ENCODE measurements around the gene TTYH3. TPM values are rescaled to one million over a fixed set of nuclear protein-coding genes. Genes with fewer than 3 reads are reported as not detected.

TTYH3 gene
- total and polyA plus RNA-seq, 2 donors = 4.4 to 20.4 TPM

DNA sequence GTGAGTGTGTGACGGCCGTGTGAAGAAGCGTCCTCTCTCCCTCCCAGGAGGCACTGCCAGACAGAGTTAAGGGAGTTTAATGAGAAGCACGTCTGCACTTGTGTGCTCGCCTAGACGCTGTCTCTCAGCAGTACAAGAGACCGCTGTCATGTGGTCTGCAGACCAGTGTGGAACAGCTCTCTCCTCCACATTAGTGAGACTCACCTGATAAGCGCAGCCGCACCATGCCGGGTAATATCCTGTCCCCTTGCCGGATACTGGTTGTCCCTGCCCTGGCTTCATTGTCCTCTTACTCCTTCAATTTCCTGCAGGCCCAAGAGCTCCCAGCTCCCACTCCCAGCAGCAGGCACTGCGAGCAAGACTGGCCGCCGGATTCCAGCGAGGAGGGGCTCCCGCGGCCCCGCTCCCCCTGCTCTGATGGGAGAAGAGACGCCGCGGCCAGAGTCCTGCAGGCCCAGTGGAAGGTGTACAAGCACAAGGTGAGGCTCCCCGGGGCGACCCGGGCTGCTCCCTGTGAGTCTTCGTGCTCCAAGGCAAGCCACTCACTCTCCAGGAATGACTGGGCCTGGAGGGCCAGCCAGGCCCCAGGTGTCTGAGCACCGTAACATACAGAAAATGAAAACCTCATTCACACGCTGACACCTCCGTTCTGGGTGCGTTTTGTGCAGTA, 33.5 kb upstream of the TTYH3 start:
- H3K9me3 ChIP-seq (ENCODE audit: control insufficient read depth in 2 of 2, insufficient read depth in 1 of 2, low read length in 1 of 2) = peaks cover 0 to 9% of the 10 kb centered on the region in 2 donors
- no peaks in the 10 kb centered on the region for H3K27me3 ChIP-seq (ENCODE audit: control insufficient read depth in 2 of 2, insufficient read depth in 1 of 2, low read length in 1 of 2)
- peaks cover 4 to 15% of the 10 kb centered on the region in 2 donors for H3K36me3 ChIP-seq (ENCODE audit: control insufficient read depth in 2 of 2, insufficient read depth in 2 of 2, low read length in 1 of 2)
- no peak for DNase-seq (ENCODE audit: low read depth in 6 of 9, low spot score in 9 of 9)
- WGBS = 95% methylated on average over 29 of the region's 29 CpGs
- peaks cover 0 to 6% of the 10 kb centered on the region in 2 donors for H3K4me1 ChIP-seq (ENCODE audit: control insufficient read depth in 2 of 2, insufficient read depth in 2 of 2, low read length in 2 of 2)
- H3K4me3 ChIP-seq (ENCODE audit: low read length in 2 of 2) = no peak overlapping the region
- H3K27ac ChIP-seq (ENCODE audit: low read depth in 1 of 2, low read length in 1 of 2) = no peak overlapping the region

DNA sequence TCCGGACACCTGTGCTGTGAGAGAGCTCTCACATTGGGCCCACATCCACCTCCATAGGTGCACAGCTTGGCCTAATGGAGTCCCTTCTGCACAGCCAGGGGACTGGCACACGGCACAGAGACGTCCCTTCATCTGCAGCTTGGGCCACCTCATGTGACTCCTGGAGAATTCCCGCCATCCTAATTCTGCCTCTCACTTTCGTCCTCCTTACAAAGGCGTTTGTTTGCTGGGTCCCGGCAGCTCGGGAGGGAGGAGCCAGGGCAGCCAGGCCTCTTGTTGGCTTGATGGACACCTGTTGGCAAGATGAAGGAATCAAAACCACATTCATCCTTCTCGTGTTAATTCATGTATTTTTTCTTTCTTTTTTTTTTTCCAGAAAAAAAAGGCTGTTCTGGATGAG, 30.7 kb upstream of the TTYH3 start:
- Histone ChIP-seq H3K36me3 (ENCODE audit: control insufficient read depth in 2 of 2, insufficient read depth in 2 of 2, low read length in 1 of 2) (peaks cover 4 to 5% of the 10 kb centered on the region in 2 donors), H3K27ac (ENCODE audit: low read depth in 1 of 2, low read length in 1 of 2) (no peak overlapping the region), H3K9me3 (ENCODE audit: control insufficient read depth in 2 of 2, insufficient read depth in 1 of 2, low read length in 1 of 2) (peaks cover 0 to 9% of the 10 kb centered on the region in 2 donors), H3K27me3 (ENCODE audit: control insufficient read depth in 2 of 2, insufficient read depth in 1 of 2, low read length in 1 of 2) (no peaks in the 10 kb centered on the region), H3K4me1 (ENCODE audit: control insufficient read depth in 2 of 2, insufficient read depth in 2 of 2, low read length in 2 of 2) (peaks cover 0 to 6% of the 10 kb centered on the region in 2 donors), H3K4me3 (ENCODE audit: low read length in 2 of 2) (no peak overlapping the region)
- 75% methylated on average over 9 of the region's 9 CpGs for WGBS
- no peak for DNase-seq (ENCODE audit: low read depth in 6 of 9, low spot score in 9 of 9)

DNA sequence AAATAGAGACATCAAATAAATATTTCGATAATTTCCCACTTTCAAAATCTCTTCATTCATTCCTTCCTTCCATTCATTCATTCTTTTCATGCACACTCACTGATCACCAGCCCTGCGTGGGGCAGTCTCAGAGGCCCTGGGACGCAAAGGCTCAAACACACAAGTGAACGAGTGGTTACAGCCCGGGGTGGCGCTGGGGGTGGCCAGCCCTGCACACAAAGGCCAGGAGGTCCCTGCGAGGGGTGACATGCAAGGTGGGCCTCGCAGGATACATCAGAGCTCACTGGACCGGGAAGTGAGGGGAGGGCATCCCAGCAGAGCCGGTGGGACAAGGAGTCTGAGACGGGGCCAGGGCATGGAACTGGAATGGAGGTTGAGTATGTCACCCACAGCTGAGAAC, 29.9 kb upstream of the TTYH3 start:
- 97% methylated on average over 11 of the region's 11 CpGs for WGBS
- H3K4me3 ChIP-seq (ENCODE audit: low read length in 2 of 2) = no peak overlapping the region
- H3K36me3 ChIP-seq (ENCODE audit: control insufficient read depth in 2 of 2, insufficient read depth in 2 of 2, low read length in 1 of 2) = peaks cover 4 to 5% of the 10 kb centered on the region in 2 donors
- DNase-seq (ENCODE audit: low read depth in 6 of 9, low spot score in 9 of 9) = no peak
- no peaks in the 10 kb centered on the region for H3K27me3 ChIP-seq (ENCODE audit: control insufficient read depth in 2 of 2, insufficient read depth in 1 of 2, low read length in 1 of 2)
- H3K27ac ChIP-seq (ENCODE audit: low read depth in 1 of 2, low read length in 1 of 2) = no peak overlapping the region
- peaks cover 0 to 9% of the 10 kb centered on the region in 2 donors for H3K9me3 ChIP-seq (ENCODE audit: control insufficient read depth in 2 of 2, insufficient read depth in 1 of 2, low read length in 1 of 2)
- peaks cover 0 to 6% of the 10 kb centered on the region in 2 donors for H3K4me1 ChIP-seq (ENCODE audit: control insufficient read depth in 2 of 2, insufficient read depth in 2 of 2, low read length in 2 of 2)

GRCh38 chr7:2602406-2603043, 29.3 kb upstream of the TTYH3 start:
- DNase-seq (ENCODE audit: low read depth in 6 of 9, low spot score in 9 of 9) = peak in 3 of 9 donors; percentile 19 to 58 (median 35)
- 68% methylated on average over 19 of the region's 19 CpGs for WGBS
- H3K4me1 ChIP-seq (ENCODE audit: control insufficient read depth in 2 of 2, insufficient read depth in 2 of 2, low read length in 2 of 2) = peaks cover 0 to 6% of the 10 kb centered on the region in 2 donors
- H3K9me3 ChIP-seq (ENCODE audit: control insufficient read depth in 2 of 2, insufficient read depth in 1 of 2, low read length in 1 of 2) = peaks cover 0 to 3% of the 10 kb centered on the region in 2 donors
- H3K36me3 ChIP-seq (ENCODE audit: control insufficient read depth in 2 of 2, insufficient read depth in 2 of 2, low read length in 1 of 2) = peaks cover 3 to 4% of the 10 kb centered on the region in 2 donors
- H3K27me3 ChIP-seq (ENCODE audit: control insufficient read depth in 2 of 2, insufficient read depth in 1 of 2, low read length in 1 of 2) = no peaks in the 10 kb centered on the region
- H3K4me3 ChIP-seq (ENCODE audit: low read length in 2 of 2) = no peak overlapping the region
- no peak overlapping the region for H3K27ac ChIP-seq (ENCODE audit: low read depth in 1 of 2, low read length in 1 of 2)

DNA sequence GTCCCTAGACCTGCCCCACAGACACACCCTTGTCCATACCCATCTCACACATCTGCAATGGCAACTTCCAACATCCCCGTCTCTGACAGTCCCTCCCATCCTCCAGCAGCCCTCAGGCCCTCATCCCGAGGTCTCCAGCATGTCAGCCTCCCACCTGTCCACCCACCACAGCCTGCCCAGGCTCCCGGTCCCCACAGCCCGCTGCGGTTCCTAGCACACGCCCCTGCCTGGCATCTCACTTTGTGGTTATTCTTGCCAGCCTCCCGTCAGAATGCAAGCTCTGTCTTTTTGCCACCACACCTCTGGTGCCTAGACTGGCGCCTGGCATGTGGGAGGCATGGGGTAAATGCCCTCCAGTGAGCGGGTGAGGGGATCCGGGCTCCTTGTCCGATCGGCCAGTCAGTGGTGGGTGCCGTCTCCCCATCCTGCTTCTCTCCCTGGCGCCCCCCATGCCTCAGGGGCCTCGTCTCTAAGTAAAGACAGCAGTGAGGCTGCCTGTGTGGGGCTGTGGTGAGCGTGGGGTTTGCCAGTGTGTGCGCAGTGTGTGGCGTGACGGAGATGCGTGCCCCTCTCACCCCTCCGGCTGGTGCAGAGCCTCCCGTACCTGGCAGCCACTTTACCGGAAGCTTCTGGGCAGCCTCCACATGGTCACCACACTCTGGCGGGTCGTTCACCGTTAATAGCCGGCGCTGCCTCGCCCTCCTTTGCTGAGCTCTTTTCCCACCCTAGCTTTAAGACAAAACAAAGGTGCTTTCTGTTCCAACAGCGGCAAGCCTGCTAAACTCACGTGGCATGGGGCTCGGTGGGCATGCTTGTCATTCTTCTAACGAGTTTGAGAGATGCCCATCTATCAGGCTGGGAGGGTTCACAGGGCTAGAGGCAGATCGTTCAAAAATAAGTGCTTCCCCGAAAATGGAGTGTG, 28.5 kb upstream of the TTYH3 start:
- Histone ChIP-seq H3K9me3 (ENCODE audit: control insufficient read depth in 2 of 2, insufficient read depth in 1 of 2, low read length in 1 of 2) (peaks cover 0 to 3% of the 10 kb centered on the region in 2 donors), H3K4me1 (ENCODE audit: control insufficient read depth in 2 of 2, insufficient read depth in 2 of 2, low read length in 2 of 2) (peaks cover 0 to 11% of the 10 kb centered on the region in 2 donors), H3K27ac (ENCODE audit: low read depth in 1 of 2, low read length in 1 of 2) (no peak overlapping the region), H3K27me3 (ENCODE audit: control insufficient read depth in 2 of 2, insufficient read depth in 1 of 2, low read length in 1 of 2) (no peaks in the 10 kb centered on the region), H3K4me3 (ENCODE audit: low read length in 2 of 2) (no peak overlapping the region), H3K36me3 (ENCODE audit: control insufficient read depth in 2 of 2, insufficient read depth in 2 of 2, low read length in 1 of 2) (peaks cover 3 to 4% of the 10 kb centered on the region in 2 donors)
- no peak for DNase-seq (ENCODE audit: low read depth in 6 of 9, low spot score in 9 of 9)
- WGBS = 90% methylated on average over 35 of the region's 35 CpGs

GRCh38 chr7:2604608-2605174, 27.1 kb upstream of the TTYH3 start:
- DNase-seq (ENCODE audit: low read depth in 6 of 9, low spot score in 9 of 9) = no peak
- H3K27me3 ChIP-seq (ENCODE audit: control insufficient read depth in 2 of 2, insufficient read depth in 1 of 2, low read length in 1 of 2) = no peaks in the 10 kb centered on the region
- H3K36me3 ChIP-seq (ENCODE audit: control insufficient read depth in 2 of 2, insufficient read depth in 2 of 2, low read length in 1 of 2) = no peaks in the 10 kb centered on the region
- no peak overlapping the region for H3K4me3 ChIP-seq (ENCODE audit: low read length in 2 of 2)
- peaks cover 0 to 22% of the 10 kb centered on the region in 2 donors for H3K4me1 ChIP-seq (ENCODE audit: control insufficient read depth in 2 of 2, insufficient read depth in 2 of 2, low read length in 2 of 2)
- WGBS = 96% methylated on average over 29 of the region's 29 CpGs
- peaks cover 0 to 3% of the 10 kb centered on the region in 2 donors for H3K9me3 ChIP-seq (ENCODE audit: control insufficient read depth in 2 of 2, insufficient read depth in 1 of 2, low read length in 1 of 2)
- H3K27ac ChIP-seq (ENCODE audit: low read depth in 1 of 2, low read length in 1 of 2) = no peak overlapping the region

- Histone ChIP-seq H3K4me1 (ENCODE audit: control insufficient read depth in 2 of 2, insufficient read depth in 2 of 2, low read length in 2 of 2) (peaks cover 0 to 22% of the 10 kb centered on the region in 2 donors), H3K27ac (ENCODE audit: low read depth in 1 of 2, low read length in 1 of 2) (no peak overlapping the region), H3K27me3 (ENCODE audit: control insufficient read depth in 2 of 2, insufficient read depth in 1 of 2, low read length in 1 of 2) (no peaks in the 10 kb centered on the region), H3K36me3 (ENCODE audit: control insufficient read depth in 2 of 2, insufficient read depth in 2 of 2, low read length in 1 of 2) (no peaks in the 10 kb centered on the region), H3K4me3 (ENCODE audit: low read length in 2 of 2) (no peak overlapping the region), H3K9me3 (ENCODE audit: control insufficient read depth in 2 of 2, insufficient read depth in 1 of 2, low read length in 1 of 2) (peaks cover 0 to 3% of the 10 kb centered on the region in 2 donors)
- DNase-seq (ENCODE audit: low read depth in 6 of 9, low spot score in 9 of 9) = no peak
- 95% methylated on average over 38 of the region's 38 CpGs for WGBS
Measured at GRCh38 chr7:2605608-2606538, 25.9 kb upstream of the TTYH3 start.

- 97% methylated on average over 16 of the region's 16 CpGs for WGBS
- DNase-seq (ENCODE audit: low read depth in 6 of 9, low spot score in 9 of 9) = no peak
- H3K4me1 ChIP-seq (ENCODE audit: control insufficient read depth in 2 of 2, insufficient read depth in 2 of 2, low read length in 2 of 2) = peaks cover 0 to 22% of the 10 kb centered on the region in 2 donors
- H3K27me3 ChIP-seq (ENCODE audit: control insufficient read depth in 2 of 2, insufficient read depth in 1 of 2, low read length in 1 of 2) = no peaks in the 10 kb centered on the region
- no peak overlapping the region for H3K4me3 ChIP-seq (ENCODE audit: low read length in 2 of 2)
- H3K27ac ChIP-seq (ENCODE audit: low read depth in 1 of 2, low read length in 1 of 2) = no peak overlapping the region
- peaks cover 0 to 3% of the 10 kb centered on the region in 2 donors for H3K9me3 ChIP-seq (ENCODE audit: control insufficient read depth in 2 of 2, insufficient read depth in 1 of 2, low read length in 1 of 2)
- H3K36me3 ChIP-seq (ENCODE audit: control insufficient read depth in 2 of 2, insufficient read depth in 2 of 2, low read length in 1 of 2) = no peaks in the 10 kb centered on the region
Measured at GRCh38 chr7:2606539-2606936, 25.2 kb upstream of the TTYH3 start.

Measured in thymus (tissue), 11 donors.